A549 (cell line): ENCODE results near the gene KCNK7. TPM values are rescaled to one million over a fixed set of nuclear protein-coding genes. Genes with fewer than 3 reads are reported as not detected.

Experiments used
- ATAC-seq, 2 experiments: fragments of 200-7000 bp in 1 of 2; fragments of >200 bp in 1 of 2; cut with Nextera tagmentation in 1 of 2; cut with Tn5 transposase in 1 of 2; 3 replicates each; pipeline versions ENCODE4 v1.8.0 to v1.9.1; 2018 to 2020; ENCODE audit warnings: mild to moderate bottlenecking in 1 of 2, moderate library complexity in 1 of 2
- CTCF ChIA-PET: fragments of 300-600 bp; sonication (Branson Sonifier 250); formaldehyde crosslinking; extraction: SDS; loops from one replicate; lab custom pipeline; 2021; ENCODE audit warnings: antibody characterized with exemption, inconsistent platforms; lab: Yijun Ruan, JAX
- POLR2A ChIA-PET: fragments of 350-600 bp; formaldehyde crosslinking; extraction: SDS; loops from one replicate; lab custom pipeline; 2021; ENCODE audit warnings: antibody characterized with exemption, inconsistent platforms; lab: Yijun Ruan, JAX
- DNase-seq, 2 experiments: peaks; one replicate each; pipeline versions ENCODE4 v3.0.0 to v3.0.0-alpha.2; 2011 to 2016; ENCODE audit warnings: low read depth in 1 of 2, low spot score in 1 of 2
- FAIRE-seq: peaks from 2 replicates; lab custom pipeline; 2011; peaks lifted over from hg19 to GRCh38; lab: Jason Lieb, UNC
- H3K27ac ChIP-seq, 2 experiments: fragments of >200 bp; sonication (Bioruptor Twin); formaldehyde crosslinking; 3 replicates each; pipeline ENCODE4 v1.5.1; 2016 to 2017
- H3K4me1 ChIP-seq: fragments of >200 bp; sonication (Bioruptor Twin); formaldehyde crosslinking; 3 replicates; pipeline ENCODE4 v1.6.1; 2016
- H3K4me2 ChIP-seq: fragments of >200 bp; sonication (Bioruptor Twin); formaldehyde crosslinking; 3 replicates; pipeline ENCODE4 v1.6.1; 2016
- H3K4me3 ChIP-seq: fragments of >200 bp; sonication (Bioruptor Twin); formaldehyde crosslinking; 3 replicates; pipeline ENCODE4 v1.5.1; 2016
- H3K9me3 ChIP-seq: fragments of >200 bp; sonication (Bioruptor Twin); formaldehyde crosslinking; 3 replicates; pipeline ENCODE4 v1.6.1; 2016
- BCL3 ChIP-seq: fragments of >200 bp; sonication (Bioruptor Twin); formaldehyde crosslinking; IDR thresholded peaks from 3 replicates; pipeline ENCODE4 v1.6.1; 2016
- CBX8 ChIP-seq: fragments of 200-600 bp; sonication (generic); IDR thresholded peaks from 2 replicates; pipeline ENCODE4 v1.6.1; 2016
- CEBPB ChIP-seq, 2 experiments: fragments of >200 bp in 1 of 2; sonication (Bioruptor Twin) in 1 of 2; formaldehyde crosslinking in 1 of 2; IDR thresholded peaks; 2 replicates each; pipeline ENCODE4 v1.6.1; 2012 to 2016
- CHD2 ChIP-seq: fragments of 150-350 bp; IDR thresholded peaks from 2 replicates; pipeline ENCODE4 v1.6.1; 2014; ENCODE audit warnings: low read length; ENCODE audit not compliant: partially characterized antibody
- EHMT2 ChIP-seq: fragments of 200-600 bp; sonication (generic); IDR thresholded peaks from 2 replicates; pipeline ENCODE4 v1.6.1; 2016; ENCODE audit warnings: antibody characterized with exemption, low read depth, mild to moderate bottlenecking, moderate library complexity
- ESRRA ChIP-seq: fragments of 150-350 bp; IDR thresholded peaks from 2 replicates; pipeline ENCODE4 v1.6.1; 2014; ENCODE audit warnings: mild to moderate bottlenecking, low read length, borderline replicate concordance
- GATA3 ChIP-seq: IDR thresholded peaks from 2 replicates; pipeline ENCODE4 v1.6.1; 2012; ENCODE audit warnings: borderline replicate concordance
- HMGXB4 ChIP-seq: fragments of 250-450 bp; sonication (Bioruptor Pico); IDR thresholded peaks from 2 replicates; pipeline ENCODE4 v1.5.0; 2021; ENCODE audit warnings: mild to moderate bottlenecking, moderate library complexity, borderline replicate concordance
- HOXA7 ChIP-seq: fragments of 250-450 bp; sonication (Bioruptor Pico); IDR thresholded peaks from 2 replicates; pipeline ENCODE4 v1.5.0; 2020; ENCODE audit warnings: mild to moderate bottlenecking, moderate library complexity
- HOXB13 ChIP-seq: fragments of 250-450 bp; sonication (Bioruptor Pico); IDR thresholded peaks from 2 replicates; pipeline ENCODE4 v1.5.0; 2020; ENCODE audit warnings: low read depth, mild to moderate bottlenecking, moderate library complexity
- JUN ChIP-seq, 2 experiments: fragments of >200 bp; sonication (Bioruptor Twin); formaldehyde crosslinking; IDR thresholded peaks; 2 replicates in 1 of 2; 3 replicates in 1 of 2; pipeline ENCODE4 v1.6.1; 2016 to 2017
- JUNB ChIP-seq: fragments of >200 bp; sonication (Bioruptor Twin); formaldehyde crosslinking; IDR thresholded peaks from 2 replicates; pipeline ENCODE4 v1.6.1; 2016
- MYC ChIP-seq: IDR thresholded peaks from 2 replicates; pipeline ENCODE4 v1.6.1; 2012; ENCODE audit warnings: mild to moderate bottlenecking, inconsistent platforms, low read length, improper control_type of control experiment, borderline replicate concordance
- NFE2L2 ChIP-seq: fragments of 150-350 bp; conservative IDR thresholded peaks from 2 replicates; pipeline ENCODE4 v1.6.1; 2014; ENCODE audit warnings: low read length
- NR3C1 ChIP-seq: fragments of >200 bp; sonication (Bioruptor Twin); formaldehyde crosslinking; IDR thresholded peaks from 3 replicates; pipeline ENCODE4 v1.6.1; 2017
- POLR2A ChIP-seq: IDR thresholded peaks from 2 replicates; pipeline ENCODE4 v1.6.1; 2012; ENCODE audit warnings: mild to moderate bottlenecking, low read length
- RNF2 ChIP-seq: fragments of 200-600 bp; sonication (generic); IDR thresholded peaks from 2 replicates; pipeline ENCODE4 v1.6.1; 2016; ENCODE audit warnings: low read depth, mild to moderate bottlenecking, antibody characterized with exemption, moderate library complexity, borderline replicate concordance
- TFCP2L1 ChIP-seq: fragments of 250-450 bp; sonication (Bioruptor Pico); IDR thresholded peaks from 2 replicates; pipeline ENCODE4 v1.5.0; 2021; ENCODE audit warnings: mild to moderate bottlenecking
- TP53 ChIP-seq: fragments of 250-450 bp; sonication (Bioruptor Pico); IDR thresholded peaks from 2 replicates; pipeline ENCODE4 v1.5.0; 2021; ENCODE audit warnings: mild to moderate bottlenecking, moderate library complexity
- ZC3H11A ChIP-seq: fragments of 450-650 bp; IDR thresholded peaks from 2 replicates; pipeline ENCODE4 v1.6.1; 2014; ENCODE audit warnings: antibody characterized with exemption, mild to moderate bottlenecking
- WGBS: methylation state at CpG from one replicate; pipeline ENCODE4 v1.1.6; 2017; ENCODE audit errors: missing lambda C conversion rate; 5-methylcytosine and 5-hydroxymethylcytosine counted together
- polyA plus RNA-seq, 4 experiments: library from polyadenylated mRNA; depleted of rRNA in 3 of 4; stranded (reverse); fragments of >200 nt; fragmentation: RNase III in 1 of 4; extraction: RNeasy Plus Mini Kit Qiagen cat#74134 plus additional on column Dnase treatment in 1 of 4; gene quantifications; 2 replicates in 3 of 4; 3 replicates in 1 of 4; pipeline ENCODE4 v1.2.3, GENCODE V29; 2011 to 2017
- TF ChIP-seq, protein P1 (sequence below): IDR thresholded peaks from 2 replicates; pipeline ENCODE4 v1.6.1; 2012
- TF ChIP-seq, protein P2 (sequence below): fragments of >200 bp; sonication (Bioruptor Twin); formaldehyde crosslinking; IDR thresholded peaks from 2 replicates; pipeline ENCODE4 v1.6.1; 2016
- TF ChIP-seq, protein P3 (sequence below): fragments of >200 bp; sonication (Bioruptor Twin); formaldehyde crosslinking; IDR thresholded peaks from 3 replicates; pipeline ENCODE4 v1.5.1; 2016

The KCNK7 gene
- polyA plus RNA-seq, 2 of the 4 experiments (the other 2 are of a cell fraction): 0.13 to 0.50 TPM

DNA sequence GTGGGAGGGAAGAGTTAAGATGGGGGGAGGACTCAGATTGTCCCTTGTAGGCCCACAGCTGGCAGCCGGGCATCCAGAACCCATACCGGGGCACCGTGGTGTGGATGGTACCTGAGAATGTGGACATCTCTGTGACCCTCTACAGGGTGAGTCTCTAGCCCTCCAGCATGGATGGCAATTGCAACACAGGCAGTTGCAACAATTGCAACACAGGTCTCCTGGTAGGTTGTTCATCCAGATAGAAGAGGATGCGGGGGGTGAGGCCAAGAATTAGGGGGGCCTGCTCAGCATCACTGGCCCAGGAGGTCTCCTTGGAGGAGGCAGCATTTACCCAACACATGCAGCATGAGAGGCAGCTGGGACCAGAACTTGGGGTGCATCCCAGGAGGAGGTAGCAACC lies 16.3 kb downstream of the KCNK7 start:
- DNase-seq (no peak), ATAC-seq (no peak)

GRCh38 chr11:65578667-65579066 lies 16.9 kb downstream of the KCNK7 start:
- FAIRE-seq (no peak), ATAC-seq (no peak), DNase-seq (no peak)
- peaks cover 38% of the 10 kb centered on the region for H3K4me1 ChIP-seq
- H3K27ac ChIP-seq: peak overlapping the region in 1 of 2 experiments; percentile 98; a peak in 2 of 6 replicates
- POLR2A ChIA-PET: interaction anchor here (0.5 to 0.6 kb wide), 2 partner anchors 23 to 648 kb away, joined by 3 to 7 read pairs; no protein-coding TSS in a partner anchor
- no peak for TF ChIP-seq ESRRA
- TF ChIP-seq HOXA7 (CRISPR knock-in tag): no peak
- TF ChIP-seq, protein P1, sequence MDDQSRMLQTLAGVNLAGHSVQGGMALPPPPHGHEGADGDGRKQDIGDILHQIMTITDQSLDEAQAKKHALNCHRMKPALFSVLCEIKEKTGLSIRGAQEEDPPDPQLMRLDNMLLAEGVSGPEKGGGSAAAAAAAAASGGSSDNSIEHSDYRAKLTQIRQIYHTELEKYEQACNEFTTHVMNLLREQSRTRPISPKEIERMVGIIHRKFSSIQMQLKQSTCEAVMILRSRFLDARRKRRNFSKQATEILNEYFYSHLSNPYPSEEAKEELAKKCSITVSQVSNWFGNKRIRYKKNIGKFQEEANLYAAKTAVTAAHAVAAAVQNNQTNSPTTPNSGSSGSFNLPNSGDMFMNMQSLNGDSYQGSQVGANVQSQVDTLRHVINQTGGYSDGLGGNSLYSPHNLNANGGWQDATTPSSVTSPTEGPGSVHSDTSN: no peak
- no peak for TF ChIP-seq CHD2
- no peak for TF ChIP-seq TFCP2L1
- CTCF ChIA-PET: interaction anchor here (3.7 to 6.6 kb wide), 3 partner anchors 9 to 38 kb away, joined by 26 to 58 read pairs (median 44); partner anchors contain the start of gene KCNK7
- WGBS: 95% methylated on average over 3 of the region's 3 CpGs
- H3K4me3 ChIP-seq: no peak overlapping the region
- no peaks in the 10 kb centered on the region for H3K9me3 ChIP-seq
- no peak overlapping the region; the same call in 2 of the 3 replicates for H3K4me2 ChIP-seq

More for the DNA sequence above, 16.3 kb downstream of the KCNK7 start:
- no peak overlapping the region for H3K4me3 ChIP-seq
- ChIA-PET CTCF (interaction anchor here (5.1 to 6.6 kb wide), 2 partner anchors 9 to 15 kb away, joined by 44 to 58 read pairs; partner anchors contain the start of gene KCNK7), POLR2A (interaction anchor here (0.5 kb wide), 1 partner anchor 23 kb away, joined by 7 read pairs; no protein-coding TSS in a partner anchor)
- no peaks in the 10 kb centered on the region for H3K9me3 ChIP-seq
- H3K4me1 ChIP-seq: peaks cover 34% of the 10 kb centered on the region
- WGBS: 87% methylated on average over 4 of the region's 4 CpGs
- no peak overlapping the region for H3K4me2 ChIP-seq
- FAIRE-seq: no peak
- TF ChIP-seq ZC3H11A: no peak
- 0 out of 4 replicates have a peak, but pooled peaks of 1 of the 2 experiments have one; percentile 28 for TF ChIP-seq CEBPB (IDR thresholded peaks at IDR 0.05)
- TF ChIP-seq, all 56 proteins: peak for 1
- no peak overlapping the region; a peak in 1 of 6 replicates for H3K27ac ChIP-seq

GRCh38 chr11:65578134-65578533 lies 17.5 kb downstream of the KCNK7 start:
- no peaks in the 10 kb centered on the region for H3K9me3 ChIP-seq
- no peak for ATAC-seq
- no peak for DNase-seq
- peaks cover 43% of the 10 kb centered on the region for H3K4me1 ChIP-seq
- H3K27ac ChIP-seq: peak overlapping the region; percentile 92 to 98; a peak in 4 of 6 replicates
- H3K4me3 ChIP-seq: no peak overlapping the region
- WGBS: 88% methylated on average over 7 of the region's 7 CpGs
- TF ChIP-seq TP53 (CRISPR knock-in tag): no peak
- peak overlapping the region; percentile 97 for H3K4me2 ChIP-seq
- POLR2A ChIA-PET: no interaction called here
- no peak for FAIRE-seq
- CTCF ChIA-PET: interaction anchor here (3.7 to 6.6 kb wide), 3 partner anchors 10 to 37 kb away, joined by 26 to 58 read pairs (median 44); partner anchors contain the start of gene KCNK7

DNA sequence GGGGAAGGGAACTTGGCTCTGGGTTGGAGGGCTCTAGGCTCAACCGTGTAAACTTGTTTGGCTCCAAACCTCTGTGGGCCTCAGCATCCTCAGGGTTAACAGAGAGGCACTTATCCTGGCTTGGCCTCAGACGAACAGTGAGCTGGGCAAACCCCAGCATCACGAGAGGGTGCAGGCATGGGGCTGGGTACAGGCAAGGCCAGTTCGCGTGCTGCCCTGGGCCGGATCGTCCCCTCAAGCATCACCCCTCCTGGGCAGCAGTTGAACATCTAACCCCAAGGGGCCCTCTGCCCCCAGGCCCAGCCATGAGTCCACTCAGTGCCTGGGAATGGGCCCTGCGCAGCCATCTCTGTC lies 17.9 kb downstream of the KCNK7 start:
- peak in 1 of 2 experiments; percentile 9; a peak in 3 of 6 replicates for ATAC-seq
- FAIRE-seq: no peak

More for the DNA sequence above, 17.9 kb downstream of the KCNK7 start:
- ChIA-PET CTCF (interaction anchor here (3.7 to 6.6 kb wide), 3 partner anchors 10 to 37 kb away, joined by 26 to 58 read pairs (median 44); partner anchors contain the start of gene KCNK7), POLR2A (interaction anchor here (0.7 kb wide), 2 partner anchors 11 to 38 kb away, joined by 3 to 4 read pairs; partner anchors contain the start of gene PCNX3)
- TF ChIP-seq NFE2L2 (no peak), ZC3H11A (no peak), HOXA7 (CRISPR knock-in tag) (no peak), NR3C1 (no peak), CHD2 (no peak), BCL3 (no peak), MYC (no peak), CBX8 (no peak), JUN (IDR thresholded peaks at IDR 0.05) (no peak), HMGXB4 (CRISPR knock-in tag) (no peak), GATA3 (no peak), HOXB13 (CRISPR knock-in tag) (no peak), JUNB (no peak), EHMT2 (no peak), RNF2 (no peak), TFCP2L1 (no peak), POLR2A (no peak)
- TF ChIP-seq, protein P2, sequence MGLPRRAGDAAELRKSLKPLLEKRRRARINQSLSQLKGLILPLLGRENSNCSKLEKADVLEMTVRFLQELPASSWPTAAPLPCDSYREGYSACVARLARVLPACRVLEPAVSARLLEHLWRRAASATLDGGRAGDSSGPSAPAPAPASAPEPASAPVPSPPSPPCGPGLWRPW: no peak
- TF ChIP-seq, protein P3, sequence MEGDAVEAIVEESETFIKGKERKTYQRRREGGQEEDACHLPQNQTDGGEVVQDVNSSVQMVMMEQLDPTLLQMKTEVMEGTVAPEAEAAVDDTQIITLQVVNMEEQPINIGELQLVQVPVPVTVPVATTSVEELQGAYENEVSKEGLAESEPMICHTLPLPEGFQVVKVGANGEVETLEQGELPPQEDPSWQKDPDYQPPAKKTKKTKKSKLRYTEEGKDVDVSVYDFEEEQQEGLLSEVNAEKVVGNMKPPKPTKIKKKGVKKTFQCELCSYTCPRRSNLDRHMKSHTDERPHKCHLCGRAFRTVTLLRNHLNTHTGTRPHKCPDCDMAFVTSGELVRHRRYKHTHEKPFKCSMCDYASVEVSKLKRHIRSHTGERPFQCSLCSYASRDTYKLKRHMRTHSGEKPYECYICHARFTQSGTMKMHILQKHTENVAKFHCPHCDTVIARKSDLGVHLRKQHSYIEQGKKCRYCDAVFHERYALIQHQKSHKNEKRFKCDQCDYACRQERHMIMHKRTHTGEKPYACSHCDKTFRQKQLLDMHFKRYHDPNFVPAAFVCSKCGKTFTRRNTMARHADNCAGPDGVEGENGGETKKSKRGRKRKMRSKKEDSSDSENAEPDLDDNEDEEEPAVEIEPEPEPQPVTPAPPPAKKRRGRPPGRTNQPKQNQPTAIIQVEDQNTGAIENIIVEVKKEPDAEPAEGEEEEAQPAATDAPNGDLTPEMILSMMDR: no peak
- Histone ChIP-seq H3K4me2 (peak overlapping the region; percentile 97), H3K4me1 (peaks cover 45% of the 10 kb centered on the region), H3K4me3 (no peak overlapping the region; the same call in 2 of the 3 replicates), H3K9me3 (no peaks in the 10 kb centered on the region), H3K27ac (peak overlapping the region; percentile 92 to 98; a peak in 5 of 6 replicates)
- 58% methylated on average over 8 of the region's 8 CpGs for WGBS
- DNase-seq: no peak
